GM04503 (cell line): ENCODE results near the gene CNNM3.

Experiments used
- DNase-seq: peaks from one replicate; pipeline ENCODE4 v3.0.0-alpha.2; 2012; ENCODE audit warnings: low read depth

Gene CNNM3

DNA sequence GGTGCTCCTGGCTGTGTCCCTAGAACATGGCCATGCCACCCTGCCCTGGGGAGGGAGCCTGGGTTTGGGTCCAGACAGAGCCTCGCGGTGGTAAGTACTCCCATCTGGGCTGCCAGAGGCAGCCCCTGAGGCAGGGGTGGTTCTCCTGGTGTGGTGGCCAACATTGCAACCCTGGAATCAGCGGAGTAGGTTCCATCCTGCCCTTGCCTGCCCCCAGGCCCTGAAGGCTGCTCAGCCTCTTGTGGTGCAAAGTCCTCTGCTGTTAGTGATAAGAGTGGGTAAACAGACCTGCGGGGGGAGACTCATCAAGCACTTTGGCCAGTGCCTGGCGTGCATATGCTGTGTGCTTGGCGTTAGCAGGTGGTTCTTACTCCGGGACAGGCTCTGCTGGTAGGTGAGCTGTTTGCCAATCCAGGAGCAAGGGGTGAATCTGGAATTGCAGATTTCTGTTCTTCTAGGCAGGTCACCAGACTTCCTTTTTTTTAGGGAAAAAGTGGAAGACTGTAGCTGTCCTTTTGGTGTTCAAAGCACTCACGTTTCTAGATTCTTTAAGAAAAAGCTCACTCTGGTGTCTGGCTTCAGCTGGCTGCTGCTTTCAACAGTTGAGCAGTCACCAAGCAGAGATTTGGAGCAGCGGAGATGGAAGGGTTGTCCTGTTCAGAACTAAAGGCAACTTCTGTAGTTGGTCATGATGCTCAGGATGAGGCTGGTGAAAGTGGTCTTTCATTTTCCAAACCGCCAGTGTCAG, 3.2 kb downstream of the CNNM3 start:
- no peak for DNase-seq

DNA sequence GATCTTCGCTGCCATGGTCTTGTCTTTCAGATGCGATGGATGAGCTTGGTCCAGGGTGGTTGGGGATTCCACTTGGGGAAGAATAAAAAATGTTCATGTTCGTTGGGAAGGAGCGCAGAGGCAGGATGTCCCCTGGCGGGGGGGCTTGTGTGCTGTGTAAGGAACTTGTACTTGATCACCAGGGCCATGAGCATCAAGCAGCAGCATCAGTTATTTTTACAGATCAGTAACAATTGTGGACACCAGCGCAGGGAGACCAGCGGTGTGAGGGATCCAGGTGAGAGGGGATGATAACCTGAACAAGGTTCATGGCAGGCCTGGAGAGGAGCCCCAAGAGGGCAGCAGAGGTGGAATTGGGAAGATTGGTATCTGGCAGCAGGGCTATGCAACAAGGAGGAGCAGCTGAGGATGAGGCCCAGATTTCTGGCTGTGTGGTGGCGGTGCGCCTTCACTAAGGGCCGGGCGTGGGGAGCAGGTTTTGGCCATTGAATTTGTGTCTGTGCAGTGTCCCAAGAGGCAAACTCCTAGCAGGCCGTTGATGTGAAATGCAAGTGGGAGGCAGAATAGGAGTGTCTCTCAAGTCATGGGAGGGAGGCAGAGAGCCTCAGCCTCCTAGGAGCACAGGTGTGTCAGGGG, 3.9 kb downstream of the CNNM3 start:
- DNase-seq: no peak

DNA sequence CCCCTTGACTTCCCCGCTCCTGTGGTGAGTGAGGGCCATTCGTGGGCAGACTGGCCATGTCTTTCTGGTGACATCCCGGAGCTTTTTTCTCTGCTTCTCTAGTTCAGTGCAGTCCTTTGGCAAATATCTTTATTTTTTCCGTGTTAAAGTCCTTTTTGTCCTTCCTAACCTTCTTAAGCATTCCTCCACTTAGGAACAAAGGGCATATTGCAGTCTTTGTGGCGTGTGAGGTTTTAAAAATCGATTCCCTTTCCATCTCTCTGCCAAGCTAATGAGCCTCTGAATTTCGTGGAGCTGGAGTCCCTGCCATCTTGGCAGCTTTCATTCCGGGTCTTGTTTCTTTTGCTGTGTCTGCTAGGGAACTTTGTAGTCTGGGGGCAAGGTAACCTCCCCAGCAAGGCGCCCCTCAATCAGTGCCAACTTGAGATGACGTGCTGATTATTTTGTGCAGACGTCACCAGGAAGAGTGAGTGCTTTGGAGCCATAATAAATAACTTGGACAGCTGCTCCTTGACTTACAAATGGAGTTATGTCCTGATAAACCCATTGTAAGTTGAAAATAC, 5.1 kb downstream of the CNNM3 start:
- no peak for DNase-seq

- DNase-seq: no peak
Observed at GRCh38 chr2:96822786-96823185, 6.7 kb downstream of the CNNM3 start.

DNA sequence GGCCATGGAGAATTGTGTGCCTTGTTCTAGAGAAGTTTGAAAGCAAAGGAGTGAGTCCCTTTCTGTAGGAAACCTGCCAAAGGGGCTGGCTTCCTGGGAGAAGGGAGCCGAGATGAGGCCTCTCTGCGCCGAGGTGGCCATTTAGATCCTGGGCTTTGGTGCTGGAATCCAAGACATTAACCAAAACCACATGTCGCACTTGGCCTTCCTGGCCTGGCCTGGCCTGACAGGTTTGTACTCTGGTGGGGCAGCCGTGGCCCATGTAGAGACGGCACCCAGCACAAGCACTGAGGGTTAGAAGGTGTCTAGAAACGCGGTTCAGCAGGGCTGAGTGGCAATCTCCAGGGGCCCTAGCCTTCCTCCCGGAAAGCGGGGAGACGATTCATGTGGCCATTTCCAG, 7.1 kb downstream of the CNNM3 start:
- DNase-seq: no peak

DNA sequence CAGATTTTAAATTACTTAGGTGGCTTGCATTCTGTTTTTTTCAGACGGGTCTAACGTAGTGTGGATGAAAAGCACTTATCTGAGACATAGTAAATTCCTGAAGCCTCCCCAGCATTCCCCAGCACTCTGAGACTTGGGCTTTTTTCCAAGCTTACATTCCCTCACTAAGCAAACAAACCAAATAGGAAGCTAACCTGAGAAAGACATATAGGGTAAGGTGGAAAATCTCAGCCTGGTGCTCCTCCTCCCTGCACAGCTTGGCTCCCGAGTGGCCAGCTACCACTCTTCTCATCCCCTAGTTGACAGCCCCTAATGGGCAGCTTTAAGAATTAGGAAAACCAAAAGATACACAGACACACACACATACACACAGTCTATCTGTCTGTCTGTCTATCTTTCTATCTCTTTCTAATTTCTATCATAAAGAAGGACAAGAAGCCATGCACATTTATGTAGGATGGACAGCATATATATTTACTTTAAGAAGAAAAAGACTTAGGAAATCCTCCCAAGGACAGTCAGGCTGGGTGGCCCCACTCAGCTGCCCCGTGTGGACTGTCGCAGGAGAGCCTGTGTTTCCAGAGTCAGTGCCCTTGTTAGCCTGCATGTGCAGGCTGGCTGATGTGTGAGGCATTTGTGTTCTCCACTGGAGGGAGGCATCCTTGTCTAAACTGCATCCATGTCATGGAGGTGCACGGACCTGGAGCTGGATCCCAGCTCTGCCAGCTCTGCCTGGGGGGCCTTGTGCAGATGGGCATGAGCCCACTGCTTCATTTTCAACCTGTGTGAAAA, 8.2 kb downstream of the CNNM3 start:
- DNase-seq: no peak

DNA sequence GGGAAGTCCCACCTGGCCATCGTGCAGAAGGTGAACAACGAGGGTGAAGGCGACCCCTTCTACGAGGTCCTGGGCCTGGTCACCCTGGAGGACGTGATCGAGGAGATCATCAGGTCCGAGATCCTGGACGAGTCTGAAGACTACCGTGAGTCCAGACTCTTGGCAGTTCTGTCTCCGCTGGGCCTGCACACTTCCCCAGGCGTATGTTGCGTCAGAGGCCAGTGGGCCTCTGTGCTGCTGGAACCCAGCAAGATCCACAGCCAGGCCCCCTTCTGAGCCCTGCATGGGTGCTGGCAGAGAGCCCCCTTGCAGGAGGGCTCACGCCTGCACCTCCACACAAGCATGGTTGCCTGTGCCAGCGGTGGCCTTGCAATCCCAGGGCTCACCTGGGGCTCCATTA, 9.0 kb downstream of the CNNM3 start:
- DNase-seq: no peak

GRCh38 chr2:96826546-96827278, 10.6 kb downstream of the CNNM3 start:
- DNase-seq: no peak

DNA sequence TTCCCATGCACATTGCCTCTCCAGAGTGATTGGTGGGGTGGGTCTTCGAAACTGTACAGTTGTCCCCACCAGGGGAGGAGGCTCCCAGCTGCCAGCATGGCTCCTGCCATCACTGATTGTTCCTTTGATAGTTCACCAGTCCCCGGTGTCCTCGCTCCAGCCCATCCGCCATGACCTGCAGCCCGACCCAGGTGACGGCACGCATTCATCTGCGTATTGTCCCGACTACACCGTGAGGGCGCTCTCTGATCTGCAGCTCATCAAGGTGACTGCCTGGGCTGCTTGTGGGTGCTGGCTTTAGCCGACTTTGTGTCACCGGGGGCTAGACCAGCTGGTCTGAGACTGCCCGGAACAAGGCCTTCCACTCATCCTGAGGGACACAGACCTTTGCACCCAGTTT, 12.4 kb downstream of the CNNM3 start:
- no peak for DNase-seq

DNA sequence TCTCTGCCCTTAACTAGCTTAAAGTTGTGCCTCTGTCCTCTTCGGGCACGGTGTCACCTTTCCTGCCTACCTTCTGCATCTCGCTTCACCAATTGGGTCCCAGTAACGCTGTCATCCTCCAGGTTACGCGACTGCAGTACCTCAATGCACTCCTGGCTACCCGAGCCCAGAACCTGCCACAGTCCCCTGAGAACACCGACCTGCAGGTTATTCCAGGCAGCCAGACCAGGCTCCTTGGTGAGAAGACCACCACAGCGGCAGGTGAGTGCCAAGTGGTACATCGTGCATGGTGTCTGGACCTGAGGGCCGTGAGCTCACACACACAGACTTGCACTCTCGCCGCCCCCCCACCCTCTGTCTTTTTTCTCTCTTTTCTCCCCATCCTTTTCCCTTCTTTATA, 12.8 kb downstream of the CNNM3 start:
- no peak for DNase-seq

- DNase-seq: no peak
Observed at GRCh38 chr2:96830044-96830562, 14.0 kb downstream of the CNNM3 start.

GRCh38 chr2:96831679-96832078, 15.6 kb downstream of the CNNM3 start:
- DNase-seq: no peak

DNA sequence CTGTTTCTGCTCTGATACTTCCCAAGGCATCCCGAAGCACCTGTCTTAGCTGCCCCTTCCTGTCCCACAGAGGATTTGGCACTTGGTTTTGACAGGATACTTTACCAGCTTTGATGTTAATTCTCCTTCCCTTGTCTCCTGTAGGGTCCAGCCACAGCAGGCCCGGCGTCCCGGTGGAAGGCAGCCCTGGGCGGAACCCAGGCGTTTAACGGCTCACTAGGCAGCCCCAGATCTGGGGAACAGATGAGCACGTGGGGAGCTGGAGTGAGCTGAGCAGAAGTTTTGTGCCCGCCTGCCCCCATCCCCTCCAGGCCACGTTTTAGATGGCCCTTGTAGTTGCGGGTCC, 16.3 kb downstream of the CNNM3 start:
- DNase-seq: no peak

- no peak for DNase-seq
Observed at GRCh38 chr2:96832754-96833507, 16.9 kb downstream of the CNNM3 start.

GRCh38 chr2:96835830-96836229, 19.8 kb downstream of the CNNM3 start:
- no peak for DNase-seq

GRCh38 chr2:96837575-96837974, 21.5 kb downstream of the CNNM3 start:
- no peak for DNase-seq

GRCh38 chr2:96838345-96839292, 22.6 kb downstream of the CNNM3 start:
- DNase-seq: no peak

DNA sequence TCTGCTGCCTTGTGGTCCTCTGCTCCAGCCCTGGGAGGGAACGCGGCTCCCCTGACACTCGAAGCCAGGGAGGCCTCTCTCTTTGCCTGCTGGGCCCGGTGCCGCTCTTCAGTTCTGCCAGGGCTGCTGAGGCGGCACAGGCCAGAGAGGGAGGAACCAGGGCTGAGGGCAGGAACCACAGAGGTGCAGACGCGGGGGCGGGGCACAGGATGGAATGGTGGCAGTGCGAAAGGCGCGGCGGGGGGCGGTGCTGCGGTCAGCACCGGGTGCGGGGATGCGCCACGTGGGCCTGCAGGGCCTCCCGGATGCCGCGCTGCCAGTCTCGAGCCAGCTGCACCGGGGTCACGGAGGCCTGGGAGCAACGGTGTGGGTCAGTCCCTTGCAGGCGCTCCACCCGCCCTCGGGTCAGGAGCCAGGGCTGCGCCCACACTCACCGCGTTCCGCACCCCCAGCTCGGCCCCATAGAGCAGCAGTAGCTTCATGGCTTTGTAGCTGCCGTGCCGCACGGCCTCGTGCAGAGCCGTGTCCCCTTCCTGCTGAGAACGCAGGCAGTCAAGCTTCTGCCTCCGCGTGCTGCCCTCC, 23.3 kb downstream of the CNNM3 start:
- DNase-seq: no peak
